A673 (cell line): ENCODE results near the gene HIP1R. TPM values are rescaled to one million over a fixed set of nuclear protein-coding genes. Genes with fewer than 3 reads are reported as not detected.

Experiments
- BruUV-seq: library from RNA; stranded (reverse); fragments of 400-500 nt; replicated peaks from 2 replicates; lab custom pipeline; 2021; lab: Mats Ljungman, UMichigan
- CTCF ChIA-PET: fragments of 300-600 bp; sonication (Branson Sonifier 250); formaldehyde crosslinking; loops from one replicate; lab custom pipeline; 2022; ENCODE audit warnings: antibody characterized with exemption; lab: Charles Lee
- POLR2A ChIA-PET: fragments of 300-600 bp; sonication (Branson Sonifier 250); formaldehyde crosslinking; loops from one replicate; lab custom pipeline; 2022; ENCODE audit warnings: antibody characterized with exemption; ENCODE audit not compliant: low non-redundant PET; lab: Charles Lee
- DNase-seq: peaks from one replicate; pipeline ENCODE4 v3.0.0-alpha.2; 2015; ENCODE audit warnings: low spot score
- H3K27ac ChIP-seq: fragments of 200-600 bp; sonication (generic); 2 replicates; pipeline ENCODE4 v1.5.1; 2016; ENCODE audit warnings: mixed run types, low read depth, mild to moderate bottlenecking, mixed read lengths, antibody characterized with exemption, low read length; ENCODE audit not compliant: poor library complexity, severe bottlenecking
- H3K27me3 ChIP-seq: fragments of 200-600 bp; sonication (generic); replicated peaks from 2 replicates; pipeline ENCODE4 v1.6.1; 2017; ENCODE audit warnings: mixed run types, low read depth, mild to moderate bottlenecking, mixed read lengths, antibody characterized with exemption, low read length; ENCODE audit not compliant: insufficient read depth, poor library complexity
- H3K36me3 ChIP-seq: fragments of 200-600 bp; sonication (generic); 2 replicates; pipeline ENCODE4 v1.6.1; 2016; ENCODE audit warnings: mixed run types, mild to moderate bottlenecking, mixed read lengths, antibody characterized with exemption, low read length; ENCODE audit not compliant: insufficient read depth, poor library complexity, severe bottlenecking
- H3K4me1 ChIP-seq: fragments of 200-600 bp; sonication (generic); 2 replicates; pipeline ENCODE4 v1.6.1; 2017; ENCODE audit warnings: mixed run types, mild to moderate bottlenecking, mixed read lengths, antibody characterized with exemption, low read length; ENCODE audit not compliant: insufficient read depth, poor library complexity, severe bottlenecking
- H3K4me3 ChIP-seq: fragments of 200-600 bp; sonication (generic); 2 replicates; pipeline ENCODE4 v1.5.1; 2016; ENCODE audit warnings: low read depth, mixed run types, mild to moderate bottlenecking, mixed read lengths, low read length; ENCODE audit not compliant: poor library complexity, severe bottlenecking
- H3K9me3 ChIP-seq: fragments of 200-600 bp; sonication (generic); 2 replicates; pipeline ENCODE4 v1.6.1; 2016; ENCODE audit warnings: mixed run types, low read depth, mild to moderate bottlenecking, mixed read lengths, antibody characterized with exemption, low read length; ENCODE audit not compliant: poor library complexity, severe bottlenecking
- EZH2 ChIP-seq: fragments of 200-600 bp; sonication (generic); IDR thresholded peaks from 2 replicates; pipeline ENCODE4 v1.6.1; 2017; ENCODE audit warnings: borderline replicate concordance, low read depth, mild to moderate bottlenecking, mixed read lengths, antibody characterized with exemption, low read length; ENCODE audit not compliant: poor library complexity, severe bottlenecking
- intact Hi-C: fragments of 100-400 bp; cut with micrococcal nuclease; formaldehyde crosslinking; loops from one replicate; pipeline ENCODE4 v1.10.0; 2022; ENCODE audit not compliant: unreplicated experiment
- total RNA-seq: library from RNA; stranded (reverse); gene quantifications from 2 replicates; pipeline ENCODE4 v1.2.3, GENCODE V29; 2021
- TF ChIP-seq, protein P1 (sequence below): fragments of 300-800, 200-600 bp; sonication (generic); conservative IDR thresholded peaks from 2 replicates; pipeline ENCODE4 v1.5.1; 2017; ENCODE audit warnings: low read depth, mild to moderate bottlenecking, antibody characterized with exemption, low read length, moderate library complexity, mixed read lengths

Gene HIP1R
- total RNA-seq, 1 experiment from 2014 or later, result 30.4 TPM

DNA sequence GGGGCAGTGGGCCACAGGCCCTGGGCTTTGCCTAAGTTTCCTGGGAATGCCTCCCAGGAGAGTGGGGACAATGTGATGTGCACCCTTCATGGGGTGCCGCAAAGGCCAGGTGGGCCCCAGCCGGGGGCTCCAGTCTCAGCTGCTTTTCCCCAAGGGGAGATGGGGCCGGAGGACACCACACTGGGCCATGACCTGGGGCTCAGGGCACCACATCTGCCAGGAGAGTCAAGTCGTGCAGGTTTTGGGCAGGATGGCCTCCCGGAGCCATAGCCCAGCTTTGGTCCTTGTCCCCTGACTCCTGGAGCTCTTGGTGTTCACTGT, 12.2 kb downstream of the HIP1R start:
- ChIA-PET CTCF (no interaction called here), POLR2A (no interaction called here)
- no TSS peak for BruUV-seq
- Histone ChIP-seq H3K27me3 (no peaks in the 10 kb centered on the region), H3K4me1 (no peaks in the 10 kb centered on the region), H3K36me3 (no peaks in the 10 kb centered on the region), H3K27ac (no peak overlapping the region), H3K4me3 (no peak overlapping the region), H3K9me3 (no peaks in the 10 kb centered on the region)
- TF ChIP-seq EZH2, result no peak
- TF ChIP-seq, protein P1, sequence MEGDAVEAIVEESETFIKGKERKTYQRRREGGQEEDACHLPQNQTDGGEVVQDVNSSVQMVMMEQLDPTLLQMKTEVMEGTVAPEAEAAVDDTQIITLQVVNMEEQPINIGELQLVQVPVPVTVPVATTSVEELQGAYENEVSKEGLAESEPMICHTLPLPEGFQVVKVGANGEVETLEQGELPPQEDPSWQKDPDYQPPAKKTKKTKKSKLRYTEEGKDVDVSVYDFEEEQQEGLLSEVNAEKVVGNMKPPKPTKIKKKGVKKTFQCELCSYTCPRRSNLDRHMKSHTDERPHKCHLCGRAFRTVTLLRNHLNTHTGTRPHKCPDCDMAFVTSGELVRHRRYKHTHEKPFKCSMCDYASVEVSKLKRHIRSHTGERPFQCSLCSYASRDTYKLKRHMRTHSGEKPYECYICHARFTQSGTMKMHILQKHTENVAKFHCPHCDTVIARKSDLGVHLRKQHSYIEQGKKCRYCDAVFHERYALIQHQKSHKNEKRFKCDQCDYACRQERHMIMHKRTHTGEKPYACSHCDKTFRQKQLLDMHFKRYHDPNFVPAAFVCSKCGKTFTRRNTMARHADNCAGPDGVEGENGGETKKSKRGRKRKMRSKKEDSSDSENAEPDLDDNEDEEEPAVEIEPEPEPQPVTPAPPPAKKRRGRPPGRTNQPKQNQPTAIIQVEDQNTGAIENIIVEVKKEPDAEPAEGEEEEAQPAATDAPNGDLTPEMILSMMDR, result no peak
- DNase-seq, result no peak
- intact Hi-C loops, result no loop called here

DNA sequence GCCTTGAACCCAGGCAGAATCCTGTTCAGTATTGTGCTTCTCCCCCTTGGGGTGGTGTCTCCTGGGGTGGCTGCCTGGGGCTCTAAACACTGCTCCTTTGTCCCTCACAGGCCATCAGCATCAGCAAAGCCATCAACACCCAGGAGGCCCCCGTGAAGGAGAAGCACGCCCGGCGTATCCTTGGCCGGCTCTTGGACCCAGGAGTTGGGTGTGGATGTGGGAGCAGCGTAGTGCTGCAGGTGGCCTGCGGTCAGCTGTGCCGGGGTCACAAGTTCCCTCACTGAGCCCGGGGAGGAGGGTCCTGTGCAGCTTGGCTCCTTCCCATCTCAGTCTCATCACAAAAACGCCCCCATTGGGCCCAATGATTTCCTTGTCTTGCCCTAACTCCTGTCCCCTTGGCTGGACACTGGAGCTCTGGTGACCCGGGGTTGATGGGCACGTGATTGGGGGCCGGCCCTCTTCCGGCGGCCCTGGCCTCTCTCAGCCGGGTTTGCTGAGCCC, 12.7 kb downstream of the HIP1R start:
- BruUV-seq, result no TSS peak
- H3K9me3 ChIP-seq, result no peaks in the 10 kb centered on the region
- TF ChIP-seq EZH2, result no peak
- no peaks in the 10 kb centered on the region for H3K36me3 ChIP-seq
- POLR2A ChIA-PET, result no interaction called here
- no peak for DNase-seq
- H3K4me3 ChIP-seq, result no peak overlapping the region
- no peak overlapping the region for H3K27ac ChIP-seq
- no peaks in the 10 kb centered on the region for H3K4me1 ChIP-seq
- CTCF ChIA-PET, result interaction anchor here (0.5 kb wide), 1 partner anchor 79 kb away, joined by 4 read pairs; no protein-coding TSS in a partner anchor
- H3K27me3 ChIP-seq, result no peaks in the 10 kb centered on the region
- intact Hi-C loops, result no loop called here

DNA sequence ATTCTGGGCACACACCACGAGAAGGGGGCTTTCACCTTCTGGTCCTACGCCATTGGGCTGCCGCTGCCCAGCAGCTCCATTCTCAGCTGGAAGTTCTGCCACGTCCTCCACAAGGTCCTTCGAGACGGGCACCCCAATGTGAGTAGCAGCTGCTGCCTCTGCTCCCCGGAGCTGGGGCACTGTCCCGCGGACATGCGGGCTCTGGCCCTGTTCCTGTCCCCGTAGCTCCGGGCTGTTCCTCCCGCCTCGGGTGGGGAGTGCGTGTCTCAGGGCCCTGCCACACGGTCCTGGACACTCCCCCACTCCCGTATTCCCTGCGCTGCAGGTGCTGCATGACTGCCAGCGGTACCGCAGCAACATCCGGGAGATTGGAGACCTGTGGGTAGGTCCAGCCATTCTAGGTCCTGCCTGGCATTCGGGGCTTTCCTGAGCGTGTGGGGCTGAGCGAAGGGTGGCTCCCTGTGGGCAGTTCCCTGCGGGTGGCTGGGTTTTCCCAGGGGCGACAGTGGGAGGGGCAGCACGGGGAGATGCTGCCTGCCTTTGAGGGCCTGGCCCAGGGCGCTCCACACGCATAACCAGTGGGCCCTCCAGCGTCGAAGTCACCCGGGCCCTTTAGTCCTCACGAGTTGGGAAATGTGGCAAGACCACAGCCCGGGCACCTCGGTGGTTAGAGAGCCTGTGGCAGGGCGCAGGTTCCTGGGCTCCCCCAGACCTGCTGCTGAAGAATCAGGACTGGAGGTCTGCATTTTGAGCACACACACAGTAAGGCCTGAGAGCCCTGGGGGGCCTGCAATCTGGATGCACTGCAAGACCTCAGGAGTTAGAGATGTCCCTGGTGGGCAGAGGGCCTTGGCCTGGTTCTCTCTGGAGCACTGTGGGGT, 13.5 kb downstream of the HIP1R start:
- no peak for DNase-seq
- ChIA-PET CTCF (interaction anchor here (0.5 kb wide), 1 partner anchor 78 kb away, joined by 4 read pairs; no protein-coding TSS in a partner anchor), POLR2A (no interaction called here)
- H3K4me3 ChIP-seq, result no peak overlapping the region
- H3K27ac ChIP-seq, result no peak overlapping the region
- no peaks in the 10 kb centered on the region for H3K36me3 ChIP-seq
- no TSS peak for BruUV-seq
- intact Hi-C loops, result no loop called here
- no peaks in the 10 kb centered on the region for H3K27me3 ChIP-seq
- TF ChIP-seq, protein P1, result no peak
- no peak for TF ChIP-seq EZH2
- H3K4me1 ChIP-seq, result no peaks in the 10 kb centered on the region
- H3K9me3 ChIP-seq, result no peaks in the 10 kb centered on the region
